ENCODE measurements around the gene SLC37A2. TPM values are rescaled to one million over a fixed set of nuclear protein-coding genes. Genes with fewer than 3 reads are reported as not detected.
A peak's percentile ranks its signal among the peaks of the same experiment; 100 is the strongest.

The SLC37A2 gene
- polyA plus RNA-seq, 3 donors from 2014 or later = 0.37 to 2.1 (median 0.61) TPM

DNA sequence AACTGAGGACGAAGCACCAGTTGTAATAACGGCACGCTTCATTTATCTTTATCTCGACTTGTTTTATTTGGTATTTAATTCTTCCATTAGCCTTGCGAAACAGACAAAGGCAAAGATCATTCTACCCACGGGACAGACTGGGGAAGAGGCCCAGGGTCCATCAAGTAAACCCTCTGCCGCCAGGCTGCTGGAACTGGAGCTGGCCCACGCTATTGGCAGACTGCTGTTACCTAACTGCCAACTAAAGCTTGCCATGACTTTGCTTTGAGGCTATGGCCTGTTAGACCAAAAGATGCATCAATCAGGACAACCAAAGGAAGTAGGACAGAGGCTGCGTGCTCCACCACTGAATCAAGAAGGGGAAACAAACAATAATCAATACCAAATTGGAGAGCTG is 49.1 kb downstream of the SLC37A2 start:
- H3K27ac Mint-ChIP-seq = peak overlapping the region; percentile 95 to 98 (median 96)
- peak overlapping the region; percentile 96 to 99 (median 96) for H3K4me3 Mint-ChIP-seq
- peaks cover 19 to 31% of the 10 kb centered on the region in 2 donors for H3K4me1 Mint-ChIP-seq
- H3K27me3 Mint-ChIP-seq (ENCODE audit: low read depth in 3 of 3) = peaks cover 5 to 18% (median 8%) of the 10 kb centered on the region in 3 donors
- DNase-seq = no peak
- no peaks in the 10 kb centered on the region for H3K9me3 Mint-ChIP-seq
- H3K36me3 Mint-ChIP-seq = peaks cover 0 to 8% (median 0%) of the 10 kb centered on the region in 3 donors

DNA sequence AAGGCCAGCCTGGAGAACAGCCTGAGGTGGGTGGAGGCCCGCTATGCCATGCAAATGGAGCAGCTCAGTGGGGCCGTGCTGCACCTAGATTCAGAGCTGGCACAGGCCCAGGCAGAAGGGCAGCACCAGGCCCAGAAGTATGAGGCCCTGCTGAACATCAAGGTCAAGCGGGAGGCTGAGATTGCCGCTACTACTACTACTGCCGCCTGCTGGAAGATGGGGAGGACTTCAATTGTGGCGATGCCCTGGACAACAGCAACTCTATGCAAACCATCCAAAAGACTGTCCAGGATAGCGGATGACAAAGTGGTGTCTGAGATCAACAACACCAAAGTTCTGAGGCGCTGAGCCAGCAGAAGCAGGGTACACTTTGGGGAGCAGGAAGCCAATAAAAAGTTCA is 51.4 kb downstream of the SLC37A2 start:
- Mint-ChIP-seq H3K36me3 (peaks cover 0 to 8% (median 0%) of the 10 kb centered on the region in 3 donors), H3K27me3 (ENCODE audit: low read depth in 3 of 3) (peaks cover 5 to 21% (median 8%) of the 10 kb centered on the region in 3 donors), H3K4me1 (peaks cover 19 to 31% of the 10 kb centered on the region in 2 donors), H3K9me3 (no peaks in the 10 kb centered on the region), H3K4me3 (no peak overlapping the region), H3K27ac (no peak overlapping the region)
- no peak for DNase-seq

- DNase-seq = no peak
- peaks cover 0 to 2% of the 10 kb centered on the region in 2 donors for H3K4me1 Mint-ChIP-seq
- no peaks in the 10 kb centered on the region for H3K9me3 Mint-ChIP-seq
- H3K27me3 Mint-ChIP-seq (ENCODE audit: low read depth in 3 of 3) = peaks cover 2 to 18% (median 2%) of the 10 kb centered on the region in 3 donors
- no peak overlapping the region for H3K27ac Mint-ChIP-seq
- no peak overlapping the region for H3K4me3 Mint-ChIP-seq
- peaks cover 0 to 4% (median 0%) of the 10 kb centered on the region in 3 donors for H3K36me3 Mint-ChIP-seq
These were observed 54.3 kb downstream of the SLC37A2 start for GRCh38 chr11:125117429-125117828.

DNA sequence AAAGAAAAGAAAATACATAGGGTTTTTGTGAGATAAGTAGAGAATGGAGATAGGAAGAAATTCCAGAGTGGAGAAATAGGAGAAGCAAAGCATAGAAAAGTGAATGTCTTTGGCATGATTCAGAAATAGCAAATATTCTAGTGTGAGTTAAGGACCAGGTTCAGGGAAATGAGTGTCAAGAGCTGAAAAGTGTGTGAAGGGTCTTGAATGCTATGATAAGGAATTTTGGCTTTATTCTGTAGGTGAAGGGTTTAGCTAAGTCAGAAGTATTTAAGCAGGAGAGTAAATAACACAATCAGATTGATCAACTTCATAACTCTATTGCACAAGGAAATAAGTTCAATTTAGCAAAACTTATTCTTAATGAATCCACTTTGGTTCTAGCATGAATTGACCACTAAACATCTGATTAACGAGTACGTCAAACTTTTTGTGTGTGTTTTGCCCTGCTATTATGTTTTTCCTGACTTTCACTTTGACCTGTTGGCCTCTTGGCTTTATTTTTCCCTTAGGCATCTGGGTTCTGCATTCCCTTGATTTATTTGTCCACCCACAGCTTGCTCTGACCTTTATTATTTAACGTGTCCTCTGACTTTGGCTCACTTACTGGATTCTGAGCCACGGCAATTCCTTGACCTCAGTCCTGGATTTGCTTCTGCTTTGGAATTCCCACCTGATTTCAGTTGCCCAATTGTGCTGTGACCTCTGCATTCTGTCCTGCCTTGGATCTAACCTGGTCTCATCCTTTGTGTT is 60.3 kb downstream of the SLC37A2 start:
- Mint-ChIP-seq H3K27me3 (ENCODE audit: low read depth in 3 of 3) (peaks cover 2 to 18% (median 9%) of the 10 kb centered on the region in 3 donors), H3K4me1 (peaks cover 0 to 4% of the 10 kb centered on the region in 2 donors), H3K9me3 (no peaks in the 10 kb centered on the region), H3K36me3 (peaks cover 0 to 3% (median 0%) of the 10 kb centered on the region in 3 donors), H3K27ac (no peak overlapping the region), H3K4me3 (peak overlapping the region in 1 of 5 donors; percentile 57)
- DNase-seq = no peak

GRCh38 chr11:125123947-125124617 is 61.0 kb downstream of the SLC37A2 start:
- Mint-ChIP-seq H3K27ac (no peak overlapping the region), H3K27me3 (ENCODE audit: low read depth in 3 of 3) (peaks cover 8 to 22% (median 9%) of the 10 kb centered on the region in 3 donors), H3K36me3 (peaks cover 0 to 3% (median 0%) of the 10 kb centered on the region in 3 donors), H3K9me3 (no peaks in the 10 kb centered on the region), H3K4me3 (peak overlapping the region in 3 of 5 donors; percentile 0 to 57 (median 10)), H3K4me1 (peaks cover 0 to 4% of the 10 kb centered on the region in 2 donors)
- peak in 2 of 3 donors; percentile 27 to 41 for DNase-seq

DNA sequence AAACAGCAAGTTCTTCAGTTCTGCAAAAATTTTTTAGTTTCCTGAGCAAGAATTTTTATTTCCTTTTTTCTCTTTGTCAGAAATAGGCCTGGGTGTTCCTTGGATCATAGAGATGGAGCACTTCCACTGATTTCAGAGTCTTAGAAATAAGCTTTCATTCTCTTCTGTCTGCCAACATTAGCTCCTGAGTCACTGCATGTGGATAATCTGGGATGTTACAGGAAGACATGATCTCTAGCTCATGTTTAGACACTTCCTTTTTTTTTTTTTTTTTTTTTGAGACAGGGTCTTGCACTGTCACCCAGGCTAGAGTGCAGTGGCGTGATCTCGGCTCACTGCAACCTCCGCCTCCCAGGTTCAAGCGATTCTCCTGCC is 61.5 kb downstream of the SLC37A2 start:
- Mint-ChIP-seq H3K4me1 (peaks cover 0 to 4% of the 10 kb centered on the region in 2 donors), H3K4me3 (no peak overlapping the region), H3K27me3 (ENCODE audit: low read depth in 3 of 3) (peaks cover 10 to 25% (median 10%) of the 10 kb centered on the region in 3 donors), H3K36me3 (peaks cover 0 to 3% (median 0%) of the 10 kb centered on the region in 3 donors), H3K9me3 (no peaks in the 10 kb centered on the region), H3K27ac (no peak overlapping the region)
- no peak for DNase-seq

DNA sequence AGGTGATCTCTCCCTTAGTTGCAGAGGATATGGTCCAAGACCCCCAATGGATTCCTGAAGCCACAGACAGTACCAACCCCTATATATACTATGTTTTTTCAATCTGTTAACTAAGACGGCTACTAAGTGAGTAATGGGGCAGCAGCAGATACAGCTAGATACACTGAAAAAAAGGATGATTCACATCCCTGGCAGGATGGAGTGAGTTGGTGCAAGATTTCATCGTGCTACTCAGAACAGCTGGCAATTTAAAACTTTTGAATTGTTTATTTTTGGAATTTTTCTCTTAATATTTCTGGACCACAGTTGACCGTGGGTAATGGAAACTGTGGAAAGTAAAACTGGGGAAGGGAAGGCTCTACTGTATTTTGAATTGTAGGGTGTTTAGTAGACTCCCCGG is 65.3 kb downstream of the SLC37A2 start:
- Mint-ChIP-seq H3K27me3 (ENCODE audit: low read depth in 3 of 3) (peaks cover 10 to 31% (median 14%) of the 10 kb centered on the region in 3 donors), H3K4me1 (peaks cover 0 to 4% of the 10 kb centered on the region in 2 donors), H3K36me3 (peaks cover 0 to 3% (median 0%) of the 10 kb centered on the region in 3 donors), H3K4me3 (no peak overlapping the region), H3K27ac (no peak overlapping the region), H3K9me3 (peaks cover 0 to 2% (median 0%) of the 10 kb centered on the region in 6 donors)
- no peak for DNase-seq

GRCh38 chr11:125129316-125129993 is 66.3 kb downstream of the SLC37A2 start:
- Mint-ChIP-seq H3K36me3 (no peaks in the 10 kb centered on the region), H3K27ac (no peak overlapping the region), H3K4me1 (no peaks in the 10 kb centered on the region), H3K9me3 (peaks cover 0 to 2% (median 0%) of the 10 kb centered on the region in 6 donors), H3K4me3 (no peak overlapping the region), H3K27me3 (ENCODE audit: low read depth in 3 of 3) (peaks cover 12 to 35% (median 15%) of the 10 kb centered on the region in 3 donors)
- DNase-seq = no peak

GRCh38 chr11:125132071-125132470 is 69.0 kb downstream of the SLC37A2 start:
- Mint-ChIP-seq H3K27me3 (ENCODE audit: low read depth in 3 of 3) (peaks cover 7 to 32% (median 16%) of the 10 kb centered on the region in 3 donors), H3K4me3 (no peak overlapping the region), H3K36me3 (no peaks in the 10 kb centered on the region), H3K27ac (no peak overlapping the region), H3K4me1 (no peaks in the 10 kb centered on the region), H3K9me3 (peaks cover 0 to 2% (median 0%) of the 10 kb centered on the region in 6 donors)
- no peak for DNase-seq

GRCh38 chr11:125132596-125132995 is 69.5 kb downstream of the SLC37A2 start:
- Mint-ChIP-seq H3K36me3 (no peaks in the 10 kb centered on the region), H3K9me3 (peaks cover 0 to 2% (median 0%) of the 10 kb centered on the region in 6 donors), H3K4me3 (no peak overlapping the region), H3K27me3 (ENCODE audit: low read depth in 3 of 3) (peaks cover 7 to 29% (median 16%) of the 10 kb centered on the region in 3 donors), H3K4me1 (no peaks in the 10 kb centered on the region), H3K27ac (no peak overlapping the region)
- no peak for DNase-seq

- Mint-ChIP-seq H3K27ac (no peak overlapping the region), H3K9me3 (peaks cover 0 to 2% (median 0%) of the 10 kb centered on the region in 6 donors), H3K4me3 (no peak overlapping the region), H3K36me3 (no peaks in the 10 kb centered on the region), H3K27me3 (ENCODE audit: low read depth in 3 of 3) (peaks cover 7 to 21% (median 8%) of the 10 kb centered on the region in 3 donors), H3K4me1 (no peaks in the 10 kb centered on the region)
- no peak for DNase-seq
These were observed 72.9 kb downstream of the SLC37A2 start for GRCh38 chr11:125136001-125136400.

- Mint-ChIP-seq H3K9me3 (no peaks in the 10 kb centered on the region), H3K4me1 (peaks cover 0 to 8% of the 10 kb centered on the region in 2 donors), H3K27me3 (ENCODE audit: low read depth in 3 of 3) (peaks cover 9 to 29% (median 17%) of the 10 kb centered on the region in 3 donors), H3K36me3 (no peaks in the 10 kb centered on the region), H3K4me3 (no peak overlapping the region), H3K27ac (no peak overlapping the region)
- no peak for DNase-seq
These were observed 75.9 kb downstream of the SLC37A2 start for GRCh38 chr11:125138966-125139365.

- Mint-ChIP-seq H3K36me3 (no peaks in the 10 kb centered on the region), H3K9me3 (no peaks in the 10 kb centered on the region), H3K4me3 (no peak overlapping the region), H3K27me3 (ENCODE audit: low read depth in 3 of 3) (peaks cover 9 to 27% (median 17%) of the 10 kb centered on the region in 3 donors), H3K4me1 (peaks cover 0 to 8% of the 10 kb centered on the region in 2 donors), H3K27ac (no peak overlapping the region)
- no peak for DNase-seq
These were observed 76.7 kb downstream of the SLC37A2 start for GRCh38 chr11:125139778-125140177.
